Rectal smooth muscle tissue (tissue), 1 donor: ENCODE measurements around the gene CACNA2D2.

Experiments
- H3K27ac ChIP-seq: one replicate; pipeline ENCODE4 v1.7.0; 2013; ENCODE audit warnings: low read depth, low read length, inconsistent platforms
- H3K27me3 ChIP-seq: one replicate; pipeline ENCODE4 v1.7.0; 2013; ENCODE audit warnings: low read length; ENCODE audit not compliant: control insufficient read depth, insufficient read depth
- H3K36me3 ChIP-seq: one replicate; pipeline ENCODE4 v1.7.0; 2013; ENCODE audit warnings: low read length; ENCODE audit not compliant: control insufficient read depth, insufficient read depth
- H3K4me1 ChIP-seq: one replicate; pipeline ENCODE4 v1.7.0; 2013; ENCODE audit warnings: low read length; ENCODE audit not compliant: control insufficient read depth, insufficient read depth
- H3K4me3 ChIP-seq: one replicate; pipeline ENCODE4 v1.7.0; 2013; ENCODE audit warnings: low read length
- H3K9ac ChIP-seq: one replicate; pipeline ENCODE4 v1.7.0; 2013; ENCODE audit warnings: low read length

CACNA2D2 gene

DNA sequence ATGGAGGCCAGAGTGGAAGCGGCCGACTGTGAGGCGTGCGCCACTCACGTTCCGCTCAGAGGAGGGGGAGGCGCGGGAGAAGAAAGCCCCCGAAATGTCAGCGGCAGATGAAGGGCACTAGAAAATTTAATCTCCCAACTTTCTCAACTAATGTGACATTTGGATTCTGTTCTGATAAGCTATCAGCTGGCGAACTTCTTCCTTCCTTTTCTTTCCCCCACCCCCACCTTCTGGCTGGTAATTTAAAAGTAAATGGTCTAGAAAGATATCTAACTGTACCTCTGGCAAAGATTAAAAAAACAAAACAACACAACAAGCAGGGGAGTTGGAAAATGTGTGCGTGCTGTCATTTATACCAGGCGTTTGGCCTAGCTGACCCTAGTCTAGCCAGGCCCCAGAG, 117.7 kb downstream of the CACNA2D2 start:
- H3K36me3 ChIP-seq, result no peaks in the 10 kb centered on the region
- H3K4me3 ChIP-seq, result no peak overlapping the region
- no peak overlapping the region for H3K27ac ChIP-seq
- H3K9ac ChIP-seq, result no peak overlapping the region
- no peaks in the 10 kb centered on the region for H3K27me3 ChIP-seq
- H3K4me1 ChIP-seq, result no peaks in the 10 kb centered on the region

DNA sequence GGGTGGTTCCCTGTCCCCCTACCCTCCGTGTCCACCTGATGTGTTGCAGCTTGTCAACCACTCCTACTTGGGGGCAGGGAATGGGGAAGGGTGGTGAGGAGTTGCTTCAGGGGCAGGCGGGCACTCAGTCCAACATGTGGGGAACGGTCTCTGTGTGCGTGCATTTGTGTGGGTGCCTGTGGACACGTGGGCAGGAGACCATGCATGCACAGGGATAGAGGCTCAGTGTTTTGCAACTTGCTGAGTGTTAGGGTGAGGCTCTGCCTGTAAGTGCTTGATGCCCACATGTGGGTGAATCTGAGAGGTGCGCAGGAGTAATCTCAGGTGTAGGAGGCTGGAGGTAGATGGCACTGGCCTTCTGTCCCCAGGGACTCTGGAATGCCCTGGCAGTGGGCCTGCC, 119.7 kb downstream of the CACNA2D2 start:
- no peak overlapping the region for H3K9ac ChIP-seq
- no peak overlapping the region for H3K4me3 ChIP-seq
- no peaks in the 10 kb centered on the region for H3K27me3 ChIP-seq
- H3K36me3 ChIP-seq, result no peaks in the 10 kb centered on the region
- no peak overlapping the region for H3K27ac ChIP-seq
- no peaks in the 10 kb centered on the region for H3K4me1 ChIP-seq

DNA sequence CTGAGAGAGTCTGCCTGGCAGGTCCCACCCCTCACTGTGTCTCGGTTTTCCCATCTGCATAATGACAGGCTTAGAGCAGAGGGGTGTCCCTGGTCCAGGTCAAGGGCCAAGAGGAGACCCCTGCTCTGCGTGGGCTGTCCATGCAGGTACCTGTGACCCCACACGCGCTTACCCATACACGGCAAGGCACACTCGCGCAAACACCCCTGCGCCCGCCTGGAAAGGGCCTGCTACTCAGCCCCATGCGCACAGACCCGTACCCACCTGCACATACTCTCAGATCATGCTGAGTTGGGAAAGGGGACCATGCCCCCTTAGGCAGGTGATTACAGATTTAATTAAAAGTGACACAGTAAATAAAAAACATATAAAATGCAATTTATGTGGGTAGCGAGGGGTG, 120.7 kb downstream of the CACNA2D2 start:
- Histone ChIP-seq H3K4me1 (no peaks in the 10 kb centered on the region), H3K27ac (no peak overlapping the region), H3K36me3 (no peaks in the 10 kb centered on the region), H3K4me3 (no peak overlapping the region), H3K9ac (no peak overlapping the region), H3K27me3 (no peaks in the 10 kb centered on the region)

DNA sequence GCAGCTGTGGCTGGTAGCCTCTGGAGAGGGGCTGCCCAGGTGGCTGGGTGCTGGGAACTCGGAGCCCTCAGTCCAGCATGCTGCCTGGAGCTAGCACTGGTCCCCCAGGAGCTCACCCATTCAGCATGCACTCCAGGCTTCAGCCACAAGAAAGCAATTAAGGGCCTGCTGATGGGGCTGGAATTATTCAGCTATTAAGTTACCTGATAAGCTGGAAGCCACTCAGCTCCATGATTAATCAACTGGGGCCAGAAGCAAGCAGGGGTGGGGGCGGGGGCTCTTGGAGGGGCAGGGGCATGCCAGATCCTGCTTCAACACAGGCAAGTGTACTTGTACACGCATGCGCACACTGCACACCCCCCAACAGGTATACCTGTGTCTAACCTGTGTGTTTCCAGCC, 122.1 kb downstream of the CACNA2D2 start:
- Histone ChIP-seq H3K27ac (no peak overlapping the region), H3K9ac (no peak overlapping the region), H3K36me3 (no peaks in the 10 kb centered on the region), H3K4me3 (no peak overlapping the region), H3K4me1 (no peaks in the 10 kb centered on the region), H3K27me3 (no peaks in the 10 kb centered on the region)

DNA sequence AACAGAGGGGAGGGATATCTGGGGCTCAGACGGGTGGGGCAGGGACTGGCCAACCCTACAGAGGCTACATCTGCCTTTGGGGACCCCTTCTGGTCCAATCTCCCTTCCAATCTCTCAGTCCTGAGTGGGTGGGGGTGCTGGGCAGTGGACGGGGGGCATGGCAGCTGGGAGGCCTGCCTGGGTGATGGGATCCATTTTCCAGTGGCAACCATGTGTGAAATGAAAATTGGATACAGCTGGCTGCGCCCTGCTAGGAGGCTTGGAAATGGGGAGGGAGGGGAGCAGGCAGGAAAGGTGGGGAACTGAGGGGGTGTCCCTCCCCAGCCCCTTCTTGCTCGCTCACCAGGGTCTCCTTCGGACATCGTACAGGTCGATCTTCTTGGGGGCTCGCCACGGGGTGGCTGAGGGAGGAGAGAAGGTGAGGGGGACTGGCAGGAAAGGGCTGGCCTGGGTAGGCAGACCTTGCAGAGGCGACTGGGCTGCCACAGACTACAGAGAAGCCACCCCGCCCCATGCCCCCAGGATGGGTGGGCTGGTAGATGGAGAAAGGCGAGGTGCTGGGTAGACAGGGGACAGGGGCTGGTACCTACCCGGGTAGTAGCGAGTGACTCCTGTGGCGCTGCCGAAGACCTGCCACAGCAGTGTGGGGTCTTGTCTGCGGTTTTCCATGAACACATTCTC, 122.9 kb downstream of the CACNA2D2 start:
- H3K27me3 ChIP-seq, result no peaks in the 10 kb centered on the region
- no peak overlapping the region for H3K9ac ChIP-seq
- H3K27ac ChIP-seq, result no peak overlapping the region
- H3K4me3 ChIP-seq, result no peak overlapping the region
- no peaks in the 10 kb centered on the region for H3K4me1 ChIP-seq
- H3K36me3 ChIP-seq, result no peaks in the 10 kb centered on the region

DNA sequence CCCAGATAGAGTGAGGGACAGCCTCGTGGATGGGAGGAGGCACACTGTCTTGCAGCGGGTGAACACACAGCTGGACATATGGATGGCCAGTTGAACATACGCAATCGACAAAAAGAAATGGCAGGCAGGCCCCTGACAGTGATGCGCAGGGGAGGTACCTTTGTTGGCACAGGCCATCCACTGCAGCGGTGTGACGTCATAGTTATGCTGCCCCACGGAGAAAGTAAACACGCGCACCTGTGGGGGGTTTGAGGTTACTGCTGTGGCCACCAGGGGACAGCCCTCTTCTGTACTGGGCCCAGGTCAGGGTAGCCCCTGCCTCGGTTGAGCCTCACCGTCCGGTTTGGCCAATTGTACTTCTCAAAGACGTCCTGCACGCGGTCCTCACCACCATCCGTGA, 124.7 kb downstream of the CACNA2D2 start:
- H3K27me3 ChIP-seq, result no peaks in the 10 kb centered on the region
- no peaks in the 10 kb centered on the region for H3K36me3 ChIP-seq
- H3K9ac ChIP-seq, result no peak overlapping the region
- no peak overlapping the region for H3K27ac ChIP-seq
- no peak overlapping the region for H3K4me3 ChIP-seq
- H3K4me1 ChIP-seq, result no peaks in the 10 kb centered on the region

DNA sequence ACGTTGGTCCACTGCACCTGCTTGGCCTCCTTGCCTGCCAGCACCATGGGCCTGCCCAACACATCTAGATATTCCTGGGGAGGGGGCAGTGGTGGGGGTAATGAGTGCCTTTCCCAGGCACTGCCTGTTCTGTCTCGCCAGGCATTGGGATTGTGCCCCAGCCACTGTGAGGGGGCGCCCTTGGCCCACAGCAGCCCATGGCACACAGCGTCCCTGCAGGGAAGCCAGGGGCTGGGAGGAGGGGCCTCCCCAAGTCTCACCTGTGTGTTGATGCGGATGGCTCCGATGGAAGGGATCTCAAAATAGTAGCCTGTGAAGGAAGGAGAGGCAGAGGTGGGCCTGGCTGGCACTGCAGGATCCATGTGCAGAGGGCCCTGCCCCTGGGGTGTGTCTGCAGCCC, 125.4 kb downstream of the CACNA2D2 start:
- Histone ChIP-seq H3K4me3 (no peak overlapping the region), H3K4me1 (no peaks in the 10 kb centered on the region), H3K27ac (no peak overlapping the region), H3K27me3 (no peaks in the 10 kb centered on the region), H3K36me3 (no peaks in the 10 kb centered on the region), H3K9ac (no peak overlapping the region)

DNA sequence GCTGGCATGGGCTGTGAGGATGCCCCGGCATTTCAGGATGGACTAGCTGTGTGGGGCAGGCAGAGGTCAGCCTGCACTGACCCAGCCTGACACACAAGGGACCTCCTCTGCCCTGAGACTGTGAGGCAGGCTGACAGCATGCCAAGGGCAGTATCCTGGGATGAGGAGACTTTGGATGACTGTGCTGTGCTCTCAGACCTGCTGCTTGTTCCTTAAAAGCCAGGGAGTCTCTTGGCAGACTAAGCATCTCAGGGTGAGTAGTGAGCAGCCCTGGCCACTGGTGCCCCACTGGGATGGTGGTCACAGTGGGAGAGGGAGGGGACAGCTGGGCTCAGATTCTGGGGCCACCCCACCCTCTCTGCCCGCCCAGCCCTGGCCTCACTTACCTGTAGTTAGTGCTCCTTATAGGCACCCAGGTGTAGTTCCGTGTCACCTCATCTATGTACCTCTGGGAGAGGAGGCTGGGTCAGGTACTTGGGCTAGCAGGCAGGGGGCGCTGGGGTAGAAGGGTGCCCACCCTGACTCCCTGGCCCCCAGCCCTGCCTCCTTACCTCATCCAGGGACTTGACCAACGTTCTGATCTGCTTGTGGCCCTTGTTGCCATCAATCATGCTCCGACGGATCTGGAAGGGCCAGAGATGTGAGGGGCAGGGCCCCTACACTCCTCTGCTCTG, 128.0 kb downstream of the CACNA2D2 start:
- no peaks in the 10 kb centered on the region for H3K27me3 ChIP-seq
- no peak overlapping the region for H3K27ac ChIP-seq
- H3K36me3 ChIP-seq, result no peaks in the 10 kb centered on the region
- no peaks in the 10 kb centered on the region for H3K4me1 ChIP-seq
- H3K4me3 ChIP-seq, result no peak overlapping the region
- H3K9ac ChIP-seq, result no peak overlapping the region

DNA sequence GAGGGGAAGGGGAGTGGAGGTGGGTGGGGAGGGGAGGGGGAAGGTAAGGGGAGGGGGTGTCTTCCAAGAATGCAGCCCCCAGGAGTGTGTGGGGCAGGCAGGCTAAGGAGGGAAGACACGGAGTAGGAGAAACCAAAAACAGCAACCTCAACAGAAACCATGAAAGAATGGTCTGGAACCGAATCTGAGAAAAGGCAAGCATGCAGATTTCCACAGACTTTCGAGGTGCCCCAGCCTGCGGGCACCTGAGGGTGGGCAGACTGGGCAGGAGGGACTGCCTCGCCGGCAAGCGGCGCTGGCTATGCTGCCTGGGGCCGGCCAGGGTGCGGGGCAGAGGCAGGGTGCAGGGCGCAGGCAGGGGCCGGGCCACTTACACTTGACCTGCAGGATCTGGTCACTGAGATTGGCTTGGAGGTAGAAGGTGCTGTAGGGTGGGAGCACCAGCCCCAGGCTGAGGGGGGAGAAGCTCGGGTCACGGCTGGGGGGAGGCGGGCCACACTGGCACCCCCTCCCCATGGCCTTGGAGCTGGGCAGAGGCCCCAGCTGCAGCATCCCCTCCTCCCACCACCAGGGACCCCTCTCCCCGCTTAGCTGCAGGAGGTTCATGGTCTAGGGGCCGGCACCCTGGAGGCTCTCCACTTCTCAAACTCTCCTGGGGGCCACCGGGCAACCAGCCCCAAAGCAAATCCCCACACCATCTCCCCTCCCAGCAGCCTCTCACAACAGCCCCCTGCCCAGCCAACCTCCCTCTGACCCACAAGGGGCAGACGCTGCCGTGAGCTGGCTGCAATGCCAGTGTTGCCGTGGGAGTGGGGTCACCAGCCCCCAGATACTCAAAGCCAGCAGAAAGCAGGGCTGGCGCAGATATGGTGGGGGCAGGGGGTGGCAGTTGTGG, 128.8 kb downstream of the CACNA2D2 start:
- peaks cover 1% of the 10 kb centered on the region for H3K27me3 ChIP-seq
- H3K9ac ChIP-seq, result no peak overlapping the region
- H3K27ac ChIP-seq, result no peak overlapping the region
- no peaks in the 10 kb centered on the region for H3K36me3 ChIP-seq
- H3K4me3 ChIP-seq, result no peak overlapping the region
- no peaks in the 10 kb centered on the region for H3K4me1 ChIP-seq

DNA sequence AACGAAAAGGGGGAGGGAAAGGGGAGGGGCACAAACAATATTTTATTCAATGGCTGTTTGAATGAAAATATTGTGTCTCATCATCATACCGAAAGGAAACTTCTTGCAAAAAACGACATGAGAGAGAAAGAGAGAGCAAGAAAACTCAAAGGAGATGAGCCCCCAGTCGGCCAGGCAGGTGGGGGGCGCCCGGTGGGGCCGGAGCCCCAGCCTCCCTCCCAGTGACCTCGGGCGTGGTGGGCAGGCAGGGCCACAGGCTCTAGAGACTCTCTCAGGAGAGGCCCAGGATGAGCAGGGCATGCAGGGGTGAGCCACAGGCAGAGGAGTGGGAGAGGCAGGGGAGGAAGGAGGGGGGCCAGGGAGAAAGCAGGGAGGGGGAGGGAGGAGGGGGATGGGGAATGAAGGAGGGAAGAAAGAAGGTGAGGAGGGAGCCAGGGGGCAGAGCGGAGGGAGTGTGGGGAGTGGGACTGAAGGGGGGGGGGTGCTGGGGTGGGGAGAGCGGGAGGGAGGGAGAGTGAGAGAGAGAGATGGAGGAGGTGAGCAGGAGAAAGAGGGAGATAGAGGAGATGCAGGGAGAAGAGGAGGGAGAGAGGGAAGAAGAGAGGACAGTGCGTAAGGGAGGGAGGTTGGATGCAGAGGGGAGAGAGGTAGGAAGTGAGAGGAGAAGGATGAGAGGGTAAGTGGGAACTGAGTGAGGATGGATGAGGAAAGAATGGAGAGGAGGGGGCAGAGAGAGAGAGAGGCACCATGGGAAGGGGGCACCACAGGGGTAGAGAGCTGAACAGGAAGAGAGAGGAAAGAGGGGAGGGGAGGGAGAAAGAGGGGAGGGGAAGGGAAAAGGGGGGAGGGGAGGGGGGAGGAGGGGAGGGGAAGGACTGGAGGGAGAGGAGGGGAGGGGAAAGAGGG, 130.0 kb downstream of the CACNA2D2 start:
- Histone ChIP-seq H3K36me3 (no peaks in the 10 kb centered on the region), H3K4me3 (no peak overlapping the region), H3K9ac (no peak overlapping the region)

DNA sequence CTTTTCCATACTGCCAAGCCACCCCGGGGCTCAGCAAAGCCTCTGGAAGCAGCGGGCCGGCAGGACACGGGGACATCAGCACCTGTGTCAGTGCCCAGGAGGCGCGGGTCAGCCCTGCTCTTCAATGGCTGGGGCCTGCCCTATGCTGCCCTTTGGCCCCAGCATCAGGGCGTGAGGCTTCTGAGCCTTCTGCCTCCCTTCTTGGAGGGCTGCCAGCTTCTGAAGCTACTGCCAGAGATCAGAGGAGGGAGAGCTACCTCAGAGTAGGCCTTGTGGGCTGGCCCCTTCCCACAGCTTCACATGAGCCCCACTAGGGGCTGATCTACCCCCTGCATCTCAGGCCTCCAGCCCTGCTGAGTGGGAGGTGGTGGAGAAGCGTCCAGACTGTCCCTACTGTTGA, 131.1 kb downstream of the CACNA2D2 start:
- Histone ChIP-seq H3K27ac (no peak overlapping the region), H3K4me3 (no peak overlapping the region), H3K9ac (no peak overlapping the region), H3K27me3 (peaks cover 3% of the 10 kb centered on the region), H3K4me1 (no peaks in the 10 kb centered on the region), H3K36me3 (no peaks in the 10 kb centered on the region)

More for the DNA sequence above, 130.0 kb downstream of the CACNA2D2 start:
- H3K27ac ChIP-seq, result no peak overlapping the region
- peaks cover 3% of the 10 kb centered on the region for H3K27me3 ChIP-seq
- H3K4me1 ChIP-seq, result no peaks in the 10 kb centered on the region
